Kidney tubule cell (primary cell): ENCODE data around the gene KIAA1217.

Experiments used
- DNase-seq: peaks from one replicate; pipeline ENCODE4 v3.0.0-alpha.2; 2018; ENCODE audit warnings: low spot score

The KIAA1217 gene

DNA sequence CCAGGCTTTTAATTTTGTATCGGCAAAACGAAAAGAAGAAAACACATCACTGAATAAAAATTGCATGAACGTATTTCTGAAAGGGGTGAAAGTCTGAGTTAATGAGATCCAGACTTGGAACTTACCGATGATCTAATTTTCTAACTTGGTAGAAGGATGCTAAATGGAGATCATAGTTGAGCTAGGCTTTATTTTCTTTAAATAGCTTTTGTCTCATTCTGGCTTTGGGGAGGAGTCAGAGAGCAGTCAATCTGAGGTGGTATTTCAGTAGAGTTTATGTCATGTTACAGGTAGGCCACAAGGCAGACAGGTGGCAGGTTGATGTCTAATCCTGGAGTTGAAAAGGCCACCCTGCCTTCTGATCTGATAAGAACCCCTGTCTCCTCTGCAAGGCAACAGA lies 161.9 kb downstream of the KIAA1217 start:
- DNase-seq: no peak

DNA sequence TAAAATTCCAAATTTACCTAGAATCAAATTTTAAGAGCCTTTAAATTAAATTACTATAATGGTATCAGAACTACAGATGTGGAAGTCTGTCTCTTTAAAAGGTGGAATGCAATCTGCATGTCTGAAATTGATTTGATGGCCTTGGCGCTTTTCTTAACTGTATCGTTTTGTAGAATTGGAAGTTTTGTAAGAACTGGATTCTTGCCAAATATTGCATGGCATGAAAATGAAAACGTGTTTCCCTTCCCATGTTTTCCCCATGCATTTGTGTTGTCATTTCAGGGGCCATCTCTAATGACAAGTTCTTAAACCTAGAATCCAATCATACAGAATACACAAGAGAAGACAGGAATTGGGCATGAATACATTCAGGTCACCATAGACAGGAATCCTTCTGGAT lies 162.5 kb downstream of the KIAA1217 start:
- DNase-seq: no peak

DNA sequence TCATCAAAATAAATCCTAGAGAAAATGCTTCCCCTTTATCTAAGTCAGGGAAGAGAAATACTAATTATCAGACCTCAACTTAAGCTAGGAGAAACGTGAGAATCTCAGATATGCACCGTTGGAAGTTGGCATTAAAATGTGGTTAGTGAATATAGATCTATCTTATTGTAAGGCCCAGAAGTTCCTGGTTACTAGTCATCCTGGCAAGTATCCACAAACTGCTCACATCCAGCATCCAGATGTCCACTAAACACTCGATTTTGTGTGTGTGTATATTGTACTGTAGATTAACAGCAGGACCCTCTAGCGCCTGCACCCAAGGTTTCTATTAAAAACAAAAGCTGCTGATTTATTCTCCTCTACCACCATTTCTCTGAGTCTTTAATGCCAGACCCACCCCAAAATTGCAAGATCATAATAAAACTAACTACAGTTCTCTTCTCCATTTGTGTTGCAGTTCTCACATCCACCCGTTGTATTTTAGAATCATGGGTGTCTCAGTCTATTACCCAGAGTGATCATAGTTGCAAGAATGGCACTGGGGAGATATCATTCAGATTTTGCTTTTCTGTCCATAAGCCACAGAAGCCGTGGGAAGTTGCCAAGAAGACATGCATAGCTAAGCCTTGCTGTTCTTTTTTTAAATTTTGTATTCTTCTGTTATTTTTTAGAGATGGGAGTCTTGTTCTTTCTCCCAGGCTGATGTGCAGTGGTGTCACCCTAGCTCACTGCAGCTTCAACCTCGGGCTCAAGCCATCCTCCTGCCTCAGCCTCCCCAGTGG lies 165.4 kb downstream of the KIAA1217 start:
- no peak for DNase-seq

DNA sequence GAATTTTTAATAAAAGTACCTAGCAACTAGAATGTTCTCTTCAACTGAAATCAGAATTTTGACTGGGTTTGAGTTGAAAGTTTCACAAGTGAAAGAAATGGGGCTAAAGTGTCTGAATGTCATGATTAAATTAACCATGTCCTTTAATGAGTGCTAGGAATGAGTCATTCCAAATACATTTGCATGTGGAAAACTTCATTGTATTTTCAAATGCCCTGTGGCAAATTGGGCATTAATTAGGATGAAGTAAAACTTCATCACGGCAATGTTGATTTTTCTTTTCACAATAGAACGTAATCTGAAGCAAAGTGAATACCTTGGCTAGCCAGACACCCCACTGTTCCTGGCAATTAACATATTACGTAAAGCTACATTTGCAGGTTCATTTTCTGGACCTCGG lies 166.6 kb downstream of the KIAA1217 start:
- no peak for DNase-seq

DNA sequence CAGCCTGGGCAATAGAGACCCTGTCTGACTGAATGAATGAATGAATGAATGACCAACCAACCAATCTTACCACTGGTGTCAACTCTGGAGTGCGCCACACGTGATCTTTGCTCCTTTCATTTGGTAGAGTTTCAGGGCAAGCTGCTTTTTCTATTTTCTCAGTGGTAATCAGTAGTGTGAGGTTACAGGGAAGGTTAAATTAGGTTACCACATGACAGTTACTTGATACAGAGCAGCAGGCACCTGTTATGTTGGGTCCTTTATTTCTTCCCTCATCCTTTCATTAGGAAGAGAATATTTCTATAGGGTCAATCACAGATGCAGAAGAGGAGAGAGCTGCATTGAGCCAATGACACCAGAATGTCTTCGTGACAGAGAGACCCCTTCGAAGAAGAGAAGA lies 167.8 kb downstream of the KIAA1217 start:
- no peak for DNase-seq

DNA sequence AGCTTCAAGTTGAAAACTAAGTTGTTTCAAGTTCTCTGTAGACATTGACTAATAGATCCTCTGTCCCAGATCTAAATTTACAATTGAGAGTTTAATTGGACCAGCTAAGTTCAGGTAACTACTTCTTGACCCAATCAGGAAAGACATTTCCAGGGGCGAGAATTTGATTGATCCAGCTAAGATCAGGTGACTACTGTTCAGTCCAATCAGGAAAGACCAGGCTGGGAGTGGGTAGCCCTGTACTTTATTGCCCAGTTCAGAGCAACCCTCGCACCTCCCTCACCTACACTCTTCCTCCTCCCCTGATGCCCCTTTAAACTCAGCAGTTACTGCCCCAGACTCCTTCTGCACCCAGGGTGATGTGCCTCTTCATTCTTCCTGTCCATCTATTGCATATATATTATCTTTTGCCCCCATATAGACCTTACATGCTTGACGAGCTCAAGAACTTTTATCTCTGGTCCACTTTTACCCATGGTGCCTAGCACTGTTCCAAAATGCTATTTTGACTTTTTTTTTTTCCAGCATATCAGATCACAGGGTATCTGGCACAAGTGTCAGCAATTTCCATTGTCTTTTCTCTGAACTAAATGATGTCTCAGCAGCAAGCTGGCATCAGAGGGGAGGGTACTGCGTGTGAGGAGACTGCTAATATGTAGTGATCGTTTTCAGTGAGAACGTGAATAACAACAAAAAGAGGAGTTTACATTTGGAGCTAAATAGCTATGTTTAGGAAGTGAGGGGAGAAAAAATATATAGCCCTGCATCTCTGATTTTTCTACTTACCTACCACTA lies 169.4 kb downstream of the KIAA1217 start:
- no peak for DNase-seq

DNA sequence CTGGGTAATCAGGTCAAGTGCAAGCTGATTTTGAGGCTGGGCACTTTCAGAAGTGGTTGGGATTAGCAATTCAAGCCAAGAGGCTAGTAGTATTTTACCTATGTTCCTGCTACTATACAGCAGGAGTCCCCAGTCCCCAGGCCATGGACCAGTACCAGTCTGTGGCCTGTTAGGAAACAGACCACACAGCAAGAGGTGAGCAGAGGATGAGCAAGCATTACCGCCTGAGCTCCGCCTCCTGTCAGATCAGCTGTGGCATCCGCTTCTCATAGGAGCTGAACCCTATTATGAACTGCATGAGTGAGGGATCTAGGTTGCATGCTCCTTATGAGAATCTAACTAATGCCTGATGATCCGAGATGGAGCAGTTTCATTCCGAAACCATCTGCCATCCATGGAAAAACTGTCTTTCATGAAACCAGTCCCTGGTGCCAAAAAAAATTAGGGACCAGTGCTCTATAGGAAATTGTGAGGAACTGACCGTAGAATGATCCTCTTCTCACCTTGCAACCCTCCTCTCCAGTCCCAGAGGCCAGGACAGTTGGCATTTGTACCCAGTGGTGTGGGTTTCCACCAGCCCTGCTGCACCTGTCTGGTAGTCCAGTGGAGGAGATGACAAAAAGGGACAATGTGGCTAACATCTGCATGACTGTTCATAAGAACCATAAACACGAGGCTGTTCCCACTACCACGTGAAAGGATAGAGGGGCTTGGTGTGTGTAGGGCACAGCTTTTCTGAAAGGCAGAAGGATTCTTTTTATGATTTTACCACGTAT lies 172.5 kb downstream of the KIAA1217 start:
- DNase-seq: no peak

DNA sequence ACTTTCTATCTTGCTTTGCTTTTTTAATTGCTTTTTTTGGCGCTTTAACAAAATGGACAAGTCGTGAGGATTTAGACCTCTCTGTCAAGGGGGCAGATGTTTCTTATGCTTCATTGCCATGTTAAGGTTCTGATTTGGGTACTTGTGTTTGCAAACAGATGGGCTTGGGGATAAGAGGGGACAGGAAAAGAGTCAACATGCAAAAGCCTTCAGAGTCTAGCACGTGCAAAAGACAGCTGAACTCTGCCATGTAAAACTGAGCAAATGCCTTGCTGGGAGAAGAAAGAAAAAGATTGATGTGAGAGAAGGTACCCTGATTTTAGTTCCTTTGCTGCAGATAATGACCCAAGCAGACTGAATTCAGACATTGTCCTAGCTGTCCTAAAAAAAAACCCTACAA lies 173.1 kb downstream of the KIAA1217 start:
- DNase-seq: no peak

DNA sequence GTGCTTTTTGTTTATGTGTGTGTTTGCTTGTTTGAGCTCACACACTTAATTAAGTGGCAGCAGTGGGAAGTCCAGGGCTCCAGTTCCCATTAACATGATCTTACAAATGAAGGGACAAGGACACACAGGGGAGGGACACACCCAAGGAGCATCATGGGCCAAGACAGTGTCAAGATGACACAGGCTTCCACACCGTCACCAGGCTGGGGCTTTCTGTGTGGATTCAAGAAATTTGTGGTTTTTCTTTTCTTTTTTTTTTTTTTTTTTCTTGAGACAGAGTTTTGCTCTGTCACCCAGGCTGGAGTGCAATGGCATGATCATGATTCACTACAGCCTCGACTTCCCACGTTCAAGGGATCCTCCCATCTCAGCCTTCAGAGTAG lies 173.6 kb downstream of the KIAA1217 start:
- DNase-seq: peak; percentile 8

DNA sequence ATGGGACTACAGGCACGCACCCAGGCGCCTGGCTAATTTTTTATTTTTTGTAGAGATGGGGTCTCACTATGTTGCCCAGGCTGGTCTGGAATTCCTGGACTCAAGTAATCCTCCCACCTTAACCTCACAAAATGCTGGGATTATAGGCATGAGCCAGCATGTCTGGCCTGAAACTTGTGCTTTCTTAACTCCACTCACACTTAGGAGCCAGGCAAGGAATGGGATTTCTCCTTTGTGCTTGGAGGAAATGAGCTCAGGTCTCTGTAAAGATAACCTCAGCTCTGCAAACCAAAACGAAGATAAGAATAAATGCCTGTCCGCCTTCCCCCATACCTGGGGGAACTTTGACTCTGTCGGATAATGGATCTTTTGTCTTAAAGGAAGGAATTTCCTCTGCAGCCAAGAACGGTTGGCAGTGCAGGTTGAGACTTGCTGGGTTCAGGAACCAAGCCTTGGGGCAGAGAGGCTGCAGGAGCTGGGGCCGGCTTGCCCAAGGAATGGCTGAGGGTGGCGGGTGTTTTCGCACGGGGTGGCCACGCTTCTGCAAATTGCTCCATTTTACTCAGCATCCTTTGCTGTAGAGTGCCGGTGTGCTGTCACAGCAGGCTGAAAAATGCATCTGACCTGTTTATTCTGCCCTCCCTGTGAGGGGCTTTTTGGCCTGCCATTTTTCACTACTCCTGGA lies 174.2 kb downstream of the KIAA1217 start:
- DNase-seq: peak; percentile 19

DNA sequence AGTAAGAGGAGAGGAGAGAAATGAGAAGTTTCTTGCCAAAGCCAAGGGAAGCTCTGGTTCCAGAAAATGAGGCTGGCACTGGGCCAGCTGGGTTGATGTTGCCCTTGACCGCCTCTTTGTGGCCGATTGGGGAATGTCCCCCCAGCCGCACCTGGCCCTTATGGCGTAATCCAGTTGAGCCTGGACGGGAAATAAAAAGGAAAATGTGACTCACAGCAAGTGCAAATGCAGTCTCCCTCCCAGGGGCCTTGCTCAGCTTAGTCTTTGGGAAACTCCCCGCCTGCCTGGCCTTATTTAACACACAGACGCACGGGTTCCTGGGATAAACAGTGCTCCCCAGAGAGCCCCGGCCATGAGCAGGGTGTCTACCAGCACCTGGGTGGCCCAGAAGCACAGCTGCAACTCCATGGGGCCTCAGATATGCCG lies 174.8 kb downstream of the KIAA1217 start:
- peak; percentile 98 for DNase-seq

DNA sequence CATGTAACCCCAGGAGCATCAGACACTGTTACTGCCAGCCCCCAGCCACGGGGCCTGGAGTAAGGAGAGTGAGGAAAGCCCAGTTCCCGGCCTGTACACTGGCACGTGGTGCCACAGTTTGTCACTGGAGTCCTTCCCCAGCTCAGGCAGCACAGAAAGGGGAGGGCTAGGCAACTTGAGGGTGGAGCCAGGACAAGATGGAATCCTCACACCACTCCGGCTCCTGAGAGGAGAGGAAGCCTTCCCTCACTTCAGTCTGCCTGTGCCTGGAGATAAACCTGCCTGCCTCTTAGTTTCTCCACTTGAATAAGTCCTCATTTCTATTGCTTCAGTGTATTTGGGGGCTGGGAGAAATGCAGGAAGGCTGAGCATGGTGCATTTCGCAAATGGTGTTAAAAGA lies 176.0 kb downstream of the KIAA1217 start:
- no peak for DNase-seq

DNA sequence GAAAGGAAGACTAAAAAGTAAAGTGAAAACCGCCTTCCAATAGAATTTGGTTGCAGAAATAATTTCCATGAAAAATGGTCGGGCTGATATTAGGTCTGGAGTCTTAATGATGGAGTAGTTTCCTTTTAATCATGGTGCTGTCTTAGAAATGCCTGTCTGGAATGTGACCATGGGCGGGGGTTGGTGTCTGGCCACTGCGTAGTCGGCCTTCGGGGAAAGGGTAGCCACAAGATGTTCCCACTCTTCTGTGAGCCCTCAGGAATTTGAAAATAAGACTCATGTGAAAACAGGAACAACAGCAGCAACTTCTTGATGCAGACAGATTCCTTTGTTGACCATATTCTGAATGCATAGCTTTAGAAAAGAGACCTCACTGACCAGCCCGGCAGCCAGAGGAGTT lies 176.8 kb downstream of the KIAA1217 start:
- no peak for DNase-seq

DNA sequence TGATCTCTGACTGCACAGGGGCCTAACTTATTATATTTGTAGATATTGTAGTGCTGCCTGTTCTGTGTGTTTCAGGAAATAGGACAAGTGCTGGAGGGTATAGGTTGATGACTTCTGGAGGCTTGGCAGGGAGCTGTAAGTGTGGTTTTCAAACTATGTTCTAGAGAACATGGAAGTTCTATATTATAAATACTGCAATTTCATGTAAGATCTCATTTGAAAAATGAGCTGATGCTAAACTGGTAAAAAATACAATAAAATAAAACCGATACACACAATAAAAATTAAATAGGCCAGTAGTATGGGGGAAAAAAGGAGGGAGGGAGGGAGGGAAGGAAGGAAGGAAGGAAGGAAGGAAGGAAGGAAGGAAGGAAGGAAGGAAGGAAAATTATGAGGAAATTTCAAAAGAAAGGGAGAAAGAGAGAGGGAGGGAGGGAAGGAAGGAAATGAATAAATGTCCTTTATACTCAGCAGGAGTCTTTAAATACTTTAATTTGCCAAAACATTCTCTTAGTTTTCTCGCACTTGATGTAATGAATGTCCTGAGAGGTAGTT lies 181.3 kb downstream of the KIAA1217 start:
- DNase-seq: no peak

DNA sequence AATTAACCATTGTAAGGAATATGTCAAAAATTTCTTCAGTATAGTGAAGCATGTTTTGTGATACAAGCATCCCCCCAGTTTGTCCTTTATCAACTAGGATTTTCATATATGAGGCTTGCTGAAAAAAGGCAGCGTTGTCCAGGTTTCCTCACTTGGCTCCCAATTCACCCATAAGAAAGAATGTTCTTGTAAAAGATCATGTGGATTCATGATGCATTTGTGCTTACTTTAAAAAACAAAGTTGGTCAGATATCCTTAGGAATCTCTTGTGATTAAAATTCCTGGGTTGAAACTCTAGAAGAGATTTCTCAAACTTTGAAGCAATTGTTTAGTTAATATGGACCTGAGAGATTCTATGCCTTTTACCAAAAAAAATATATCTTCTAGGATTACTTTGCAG lies 181.8 kb downstream of the KIAA1217 start:
- DNase-seq: no peak

DNA sequence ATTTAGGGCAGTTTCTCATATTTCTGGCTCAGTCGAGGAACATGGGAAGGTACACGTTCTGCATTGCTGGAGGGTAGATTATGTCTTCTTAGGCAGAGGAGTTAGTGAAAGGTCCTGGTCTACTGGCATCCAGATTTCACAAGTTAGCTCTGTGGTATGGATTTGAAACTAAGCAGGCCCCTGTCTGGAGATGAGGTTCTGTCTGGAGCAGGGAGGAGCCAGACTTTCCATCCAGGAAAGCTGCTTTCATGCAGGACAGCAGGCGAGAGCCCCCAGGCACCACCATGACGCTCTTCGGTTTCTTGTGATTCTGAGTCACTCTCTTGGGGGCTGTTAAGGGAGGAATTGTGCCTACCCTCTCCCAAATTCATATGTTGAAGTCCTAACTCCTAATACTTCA lies 184.3 kb downstream of the KIAA1217 start:
- DNase-seq: no peak

DNA sequence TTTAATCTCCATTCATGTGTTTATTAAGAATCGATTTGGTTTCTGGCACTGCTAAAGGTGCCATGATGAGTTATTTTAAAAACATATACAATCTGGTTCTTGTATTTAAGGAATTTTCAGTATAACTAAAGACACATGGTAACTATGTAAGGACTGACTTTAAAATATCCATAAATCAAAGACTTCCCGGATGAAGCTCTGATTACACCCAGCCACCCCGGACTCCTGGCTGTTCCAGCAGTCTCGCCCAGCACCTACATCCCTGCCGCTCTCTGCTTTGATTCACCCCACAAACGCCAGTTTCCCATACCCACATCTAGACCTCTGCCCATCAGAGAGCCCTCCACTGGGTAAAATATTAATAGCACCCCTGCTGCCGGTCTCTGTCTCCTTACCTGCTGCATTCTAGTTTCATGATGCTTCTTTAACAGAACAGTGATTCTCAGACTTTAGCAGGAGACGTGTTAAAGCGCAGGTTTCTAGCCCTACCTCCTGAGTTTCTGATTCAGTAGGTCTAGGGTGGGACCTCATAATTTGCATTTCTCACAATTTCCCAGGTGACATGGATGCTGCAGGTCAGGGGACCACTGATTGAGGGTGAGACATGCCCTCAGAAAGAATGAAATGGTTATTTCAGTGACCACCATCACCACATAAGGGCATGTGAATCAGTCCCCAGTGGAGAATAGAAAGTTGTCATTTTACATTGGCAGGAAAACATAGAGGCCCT lies 185.7 kb downstream of the KIAA1217 start:
- DNase-seq: no peak

DNA sequence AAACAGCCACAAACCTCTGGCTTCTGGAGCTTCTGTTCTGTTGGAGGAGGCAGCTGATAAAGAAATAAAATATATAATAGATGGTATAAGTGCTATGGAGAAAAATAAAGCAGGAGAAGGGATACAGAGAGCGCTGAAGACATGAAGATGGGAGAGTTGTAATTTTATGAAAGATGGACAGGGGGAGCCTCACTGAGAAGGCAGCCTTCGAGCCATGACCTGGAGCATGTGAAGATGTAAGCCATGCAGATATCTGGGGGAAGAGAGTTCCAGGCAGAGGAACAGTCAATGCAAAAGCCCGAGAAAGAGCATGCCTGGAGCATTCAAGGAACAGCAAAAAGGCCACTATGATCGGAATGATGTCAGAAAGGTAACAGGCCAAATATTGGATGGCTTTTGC lies 187.5 kb downstream of the KIAA1217 start:
- DNase-seq: no peak

DNA sequence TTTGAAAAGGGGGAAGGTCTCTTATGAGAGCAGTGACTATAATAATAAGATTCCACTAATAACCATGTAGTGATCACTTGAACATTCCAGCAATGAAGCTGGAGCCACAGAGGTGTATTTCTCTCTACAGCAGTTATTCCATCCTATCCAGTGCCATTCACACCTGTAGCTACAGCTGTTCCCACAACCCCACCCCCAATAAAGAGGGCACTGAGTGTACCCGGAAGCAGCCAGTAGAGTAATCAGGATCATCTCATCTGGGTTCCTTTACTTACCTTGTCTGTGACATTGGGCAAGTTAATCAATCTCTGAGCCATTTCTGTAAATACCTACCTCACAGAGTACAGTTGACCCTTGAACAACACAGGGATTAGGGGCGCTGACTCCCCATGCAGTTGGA lies 188.7 kb downstream of the KIAA1217 start:
- DNase-seq: no peak

DNA sequence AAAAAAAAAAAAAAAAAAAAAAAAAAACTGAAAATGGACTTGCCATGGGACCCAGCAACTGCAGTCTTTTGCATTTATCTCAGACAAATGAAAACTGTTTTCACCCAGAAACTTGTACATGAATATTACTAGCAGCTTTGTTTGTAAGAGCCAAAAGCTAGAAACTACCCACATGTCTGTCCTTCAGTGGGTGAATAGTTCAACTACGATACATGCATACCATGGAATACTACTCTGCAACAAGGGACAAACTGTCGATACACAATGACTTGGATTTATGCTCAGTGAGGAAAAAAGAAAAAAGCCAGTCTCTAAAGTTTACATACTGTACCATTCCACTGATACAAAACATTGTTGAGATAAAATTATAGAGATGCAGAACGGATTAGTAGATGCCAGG lies 195.6 kb downstream of the KIAA1217 start:
- DNase-seq: no peak

DNA sequence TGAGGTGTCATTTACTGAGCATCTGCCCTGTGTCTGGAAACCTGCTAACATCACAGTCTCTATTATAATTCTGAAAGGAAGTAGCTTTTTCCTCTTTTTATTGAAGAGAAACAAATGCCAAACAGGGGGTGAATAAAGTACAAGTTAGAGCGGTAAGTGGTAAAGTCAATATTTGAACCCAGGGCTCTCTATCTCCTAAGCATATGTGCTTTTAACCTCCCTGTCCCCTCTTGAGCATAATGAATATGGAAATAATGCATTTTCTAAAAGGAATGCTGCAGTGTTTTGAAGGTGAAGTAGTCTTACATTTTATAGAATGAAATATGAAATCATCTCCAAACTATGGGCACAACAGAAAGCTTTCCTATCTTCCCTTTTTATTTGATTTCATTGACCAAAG lies 196.7 kb downstream of the KIAA1217 start:
- DNase-seq: no peak
